ENCODE measurements around the gene MSLN.

DNA sequence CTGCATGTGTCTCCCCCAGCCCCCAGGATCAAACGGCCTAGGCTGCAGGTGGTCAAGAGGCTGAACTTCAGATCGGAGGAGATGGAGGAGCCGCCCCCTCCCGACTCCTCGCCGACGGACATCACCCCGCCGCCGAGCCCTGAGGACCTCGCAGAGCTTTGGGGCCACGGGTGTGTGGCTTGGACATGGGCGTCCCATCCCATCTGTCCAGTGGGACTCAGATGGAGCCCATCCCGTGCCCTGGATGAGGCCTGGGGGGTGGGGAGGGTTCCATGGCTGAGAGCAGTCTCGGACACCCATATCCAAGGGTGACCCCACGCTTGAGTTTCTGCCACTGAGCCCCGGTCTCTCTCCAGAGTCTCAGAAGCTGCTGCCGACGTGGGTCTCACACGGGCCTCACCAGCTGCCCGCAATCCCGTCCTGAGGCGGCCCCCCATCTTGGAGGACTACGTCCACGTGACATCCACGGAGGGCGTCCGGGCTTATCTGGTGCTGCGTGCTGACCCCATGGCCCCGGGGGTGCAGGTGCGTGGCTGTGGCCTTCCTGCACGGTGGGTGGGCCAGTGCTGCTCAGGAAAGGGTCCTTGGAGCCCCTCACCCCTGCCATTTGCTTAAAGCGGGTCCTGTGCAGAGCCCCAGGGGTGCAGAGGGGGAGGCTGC lies 28.8 kb downstream of the MSLN start:
- TF ChIP-seq POLR2A (IDR thresholded peaks at IDR 0.05) (no peak), POLR2AphosphoS5 (IDR thresholded peaks at IDR 0.05) (no peak)
- TF ChIP-seq, protein P1, sequence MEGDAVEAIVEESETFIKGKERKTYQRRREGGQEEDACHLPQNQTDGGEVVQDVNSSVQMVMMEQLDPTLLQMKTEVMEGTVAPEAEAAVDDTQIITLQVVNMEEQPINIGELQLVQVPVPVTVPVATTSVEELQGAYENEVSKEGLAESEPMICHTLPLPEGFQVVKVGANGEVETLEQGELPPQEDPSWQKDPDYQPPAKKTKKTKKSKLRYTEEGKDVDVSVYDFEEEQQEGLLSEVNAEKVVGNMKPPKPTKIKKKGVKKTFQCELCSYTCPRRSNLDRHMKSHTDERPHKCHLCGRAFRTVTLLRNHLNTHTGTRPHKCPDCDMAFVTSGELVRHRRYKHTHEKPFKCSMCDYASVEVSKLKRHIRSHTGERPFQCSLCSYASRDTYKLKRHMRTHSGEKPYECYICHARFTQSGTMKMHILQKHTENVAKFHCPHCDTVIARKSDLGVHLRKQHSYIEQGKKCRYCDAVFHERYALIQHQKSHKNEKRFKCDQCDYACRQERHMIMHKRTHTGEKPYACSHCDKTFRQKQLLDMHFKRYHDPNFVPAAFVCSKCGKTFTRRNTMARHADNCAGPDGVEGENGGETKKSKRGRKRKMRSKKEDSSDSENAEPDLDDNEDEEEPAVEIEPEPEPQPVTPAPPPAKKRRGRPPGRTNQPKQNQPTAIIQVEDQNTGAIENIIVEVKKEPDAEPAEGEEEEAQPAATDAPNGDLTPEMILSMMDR (IDR thresholded peaks at IDR 0.05 in 8 of 11, conservative IDR thresholded peaks at IDR 0.05 in 3 of 11): no peak

Measured in spleen (tissue), 7 donors.